GM23338 (cell line): Measurements from ENCODE around the gene ID3. TPM values are rescaled to one million over a fixed set of nuclear protein-coding genes. Genes with fewer than 3 reads are reported as not detected.

Source experiments
- ATAC-seq: fragments of 200-7000 bp; cut with Tn5 transposase; 3 replicates; pipeline ENCODE4 v1.9.1; 2020
- DNase-seq: peaks from one replicate; pipeline ENCODE4 v3.0.0-alpha.2; 2015; ENCODE audit warnings: low spot score
- H2AFZ ChIP-seq: fragments of 200-600 bp; sonication (generic); 2 replicates; pipeline ENCODE4 v1.8.0; 2016; ENCODE audit warnings: antibody characterized with exemption, mild to moderate bottlenecking, moderate library complexity
- H3F3A ChIP-seq: fragments of 200-600 bp; sonication (generic); replicated peaks from 2 replicates; pipeline ENCODE4 v1.8.0; 2017; ENCODE audit warnings: antibody characterized with exemption, mixed run types, low read depth
- H3K27ac ChIP-seq: fragments of 200-600 bp; sonication (generic); 2 replicates; pipeline ENCODE4 v1.6.1; 2016; ENCODE audit warnings: low read depth
- H3K27me3 ChIP-seq: fragments of 200-600 bp; sonication (generic); 2 replicates; pipeline ENCODE4 v1.8.0; 2016; ENCODE audit warnings: mild to moderate bottlenecking, mixed run types, moderate library complexity; ENCODE audit not compliant: insufficient read depth
- H3K36me3 ChIP-seq: fragments of 200-600 bp; sonication (generic); 2 replicates; pipeline ENCODE4 v1.8.0; 2016; ENCODE audit warnings: mild to moderate bottlenecking; ENCODE audit not compliant: insufficient read depth
- H3K4me1 ChIP-seq: fragments of 200-600 bp; sonication (generic); 2 replicates; pipeline ENCODE4 v1.8.0; 2016; ENCODE audit warnings: mild to moderate bottlenecking, moderate library complexity; ENCODE audit not compliant: insufficient read depth
- H3K4me2 ChIP-seq: fragments of 200-600 bp; sonication (generic); 2 replicates; pipeline ENCODE4 v1.7.1; 2017; ENCODE audit warnings: mixed run types
- H3K4me3 ChIP-seq: fragments of 200-600 bp; sonication (generic); 2 replicates; pipeline ENCODE4 v1.6.1; 2016; ENCODE audit warnings: mixed run types
- H3K79me2 ChIP-seq: fragments of 200-600 bp; sonication (generic); replicated peaks from 2 replicates; pipeline ENCODE4 v1.8.0; 2017; ENCODE audit warnings: mild to moderate bottlenecking; ENCODE audit not compliant: insufficient read depth
- H3K9me2 ChIP-seq: fragments of 200-600 bp; sonication (generic); 2 replicates; pipeline ENCODE4 v1.8.0; 2017; ENCODE audit not compliant: insufficient read depth
- H4K20me1 ChIP-seq: fragments of 200-600 bp; sonication (generic); replicated peaks from 2 replicates; pipeline ENCODE4 v1.8.0; 2017; ENCODE audit warnings: mild to moderate bottlenecking; ENCODE audit not compliant: insufficient read depth
- H3K27ac Mint-ChIP-seq: 2 replicates; pipeline ENCODE4 v1.8.0; 2020; ENCODE audit warnings: inconsistent platforms, mild to moderate bottlenecking, moderate library complexity, mixed read lengths
- H3K27me3 Mint-ChIP-seq: 3 replicates; pipeline ENCODE4 v1.8.0; 2022; ENCODE audit warnings: low read depth, mild to moderate bottlenecking, moderate library complexity, mixed read lengths, inconsistent platforms; ENCODE audit not compliant: insufficient read depth, poor library complexity
- H3K36me3 Mint-ChIP-seq: 3 replicates; pipeline ENCODE4 v1.8.0; 2021; ENCODE audit warnings: low read depth, mild to moderate bottlenecking, inconsistent platforms, moderate library complexity, mixed read lengths
- H3K4me1 Mint-ChIP-seq: 3 replicates; pipeline ENCODE4 v1.8.0; 2020; ENCODE audit warnings: mild to moderate bottlenecking, inconsistent platforms, mixed read lengths
- H3K4me3 Mint-ChIP-seq: 3 replicates; pipeline ENCODE4 v1.8.0; 2021; ENCODE audit warnings: moderate library complexity, mild to moderate bottlenecking, inconsistent platforms, mixed read lengths
- H3K9me3 Mint-ChIP-seq: 3 replicates; pipeline ENCODE4 v1.8.0; 2020; ENCODE audit warnings: moderate library complexity, mild to moderate bottlenecking, inconsistent platforms, mixed read lengths
- CTCF ChIP-seq, 2 experiments: fragments of 200-600 bp in 1 of 2; sonication (generic) in 1 of 2; conservative IDR thresholded peaks; 2 replicates each; pipeline versions ENCODE4 v1.5.1 to v1.6.1; 2016 to 2017; ENCODE audit warnings: antibody characterized with exemption in 2 of 2, low read depth in 2 of 2, mild to moderate bottlenecking in 2 of 2, moderate library complexity in 1 of 2
- ETS1 ChIP-seq: IDR thresholded peaks from 2 replicates; pipeline ENCODE4 v1.6.1; 2016; ENCODE audit warnings: antibody characterized with exemption
- EZH2 ChIP-seq: fragments of 200-600 bp; sonication (generic); IDR thresholded peaks from one replicate; pipeline ENCODE4 v1.8.0; 2017; ENCODE audit warnings: antibody characterized with exemption, mild to moderate bottlenecking, low read depth; ENCODE audit not compliant: unreplicated experiment
- EZH2phosphoT487 ChIP-seq: fragments of 200-600 bp; sonication (generic); IDR thresholded peaks from one replicate; pipeline ENCODE4 v1.8.1; 2018; ENCODE audit warnings: antibody characterized with exemption; ENCODE audit not compliant: unreplicated experiment
- JUNB ChIP-seq: IDR thresholded peaks from one replicate; pipeline ENCODE4 v1.6.1; 2016; ENCODE audit warnings: antibody characterized with exemption; ENCODE audit not compliant: unreplicated experiment
- NANOG ChIP-seq: IDR thresholded peaks from 2 replicates; pipeline ENCODE4 v1.6.1; 2016; ENCODE audit warnings: antibody characterized with exemption, borderline replicate concordance
- POLR2AphosphoS5 ChIP-seq: IDR thresholded peaks from 2 replicates; pipeline ENCODE4 v1.6.1; 2016; ENCODE audit warnings: antibody characterized with exemption, low read depth
- STAT1 ChIP-seq: IDR thresholded peaks from one replicate; pipeline ENCODE4 v1.6.1; 2016; ENCODE audit warnings: antibody characterized with exemption; ENCODE audit not compliant: unreplicated experiment
- ZNF114 ChIP-seq: fragments of 250-450 bp; sonication (Bioruptor Pico); IDR thresholded peaks from 2 replicates; pipeline ENCODE4 v1.5.0; 2020; ENCODE audit warnings: mild to moderate bottlenecking, moderate library complexity
- ZNF462 ChIP-seq: fragments of 250-450 bp; sonication (Bioruptor Pico); IDR thresholded peaks from 2 replicates; pipeline ENCODE4 v1.5.0; 2020; ENCODE audit warnings: mild to moderate bottlenecking, moderate library complexity
- polyA plus RNA-seq: library from polyadenylated mRNA; unstranded; fragments of >200 nt; fragmentation: Nextera tagmentation; extraction: Ambion mirVana; gene quantifications from 2 replicates; pipeline ENCODE4 v1.2.1, GENCODE V29; 2016
- total RNA-seq: library from RNA; depleted of rRNA; stranded (reverse); fragments of >200 nt; shearing (Covaris generic); gene quantifications from 2 replicates; pipeline ENCODE4 v1.2.3, GENCODE V29; 2014

Gene ID3
- total and polyA plus RNA-seq, 2 experiments from 2014 or later, result 164 to 345 TPM

GRCh38 chr1:23563755-23564374 is 4.6 kb upstream of the ID3 start (continued):
- no peak for TF ChIP-seq NANOG
- no peak for TF ChIP-seq ETS1
- TF ChIP-seq JUNB, result no peak

GRCh38 chr1:23563003-23563402 is 3.7 kb upstream of the ID3 start:
- Histone ChIP-seq H3K4me2 (peak overlapping the region; percentile 56), H3K4me3 (no peak overlapping the region), H3K36me3 (no peaks in the 10 kb centered on the region; the same call in 1 of the 2 replicates), H3K27me3 (peaks cover 29% of the 10 kb centered on the region), H2AFZ (no peak overlapping the region), H3K79me2 (peaks cover 11% of the 10 kb centered on the region), H4K20me1 (no peaks in the 10 kb centered on the region; the same call in 1 of the 2 replicates), H3K4me1 (peaks cover 36% of the 10 kb centered on the region), H3K27ac (peak overlapping the region; percentile 70; the same call in 1 of the 2 replicates), H3F3A (peaks cover 10% of the 10 kb centered on the region), H3K9me2 (no peaks in the 10 kb centered on the region)
- peak overlapping the region; percentile 13; the same call in 1 of the 3 replicates for H3K4me3 Mint-ChIP-seq
- no peaks in the 10 kb centered on the region; the same call in 2 of the 3 replicates for H3K9me3 Mint-ChIP-seq
- no peak for ATAC-seq
- DNase-seq, result no peak
- H3K27me3 Mint-ChIP-seq, result peaks cover 19% of the 10 kb centered on the region
- H3K4me1 Mint-ChIP-seq, result peaks cover 54% of the 10 kb centered on the region
- H3K36me3 Mint-ChIP-seq, result peaks cover 8% of the 10 kb centered on the region
- H3K27ac Mint-ChIP-seq, result peak overlapping the region; percentile 68; the same call in 1 of the 2 replicates
- TF ChIP-seq ZNF462 (CRISPR knock-in tag) (no peak), CTCF (conservative IDR thresholded peaks at IDR 0.05; ENCODE audit: low read depth in 2 of 2) (no peak), ZNF114 (CRISPR knock-in tag) (no peak), ETS1 (no peak), POLR2AphosphoS5 (no peak), EZH2 (no peak), EZH2phosphoT487 (no peak), STAT1 (no peak), NANOG (no peak)
